H9 (cell line): ENCODE data around the gene MBTPS1. TPM values are rescaled to one million over a fixed set of nuclear protein-coding genes. Genes with fewer than 3 reads are reported as not detected.

Source experiments
- DNase-seq: peaks from one replicate; pipeline ENCODE4 v3.0.0-alpha.2; 2017
- H2AFZ ChIP-seq: one replicate; pipeline ENCODE4 v1.6.1; 2013; ENCODE audit warnings: mild to moderate bottlenecking, low read length, control low read depth, moderate library complexity
- H2AK5ac ChIP-seq: 2 replicates; pipeline ENCODE4 v1.6.1; 2013; ENCODE audit warnings: low read length, control low read depth, mixed read lengths; ENCODE audit not compliant: insufficient read length
- H2BK120ac ChIP-seq: one replicate; pipeline ENCODE4 v1.6.1; 2013; ENCODE audit warnings: low read depth, mild to moderate bottlenecking, low read length, control low read depth, inconsistent platforms; ENCODE audit not compliant: poor library complexity, severe bottlenecking
- H2BK12ac ChIP-seq: 2 replicates; pipeline ENCODE4 v1.6.1; 2013; ENCODE audit warnings: low read length, control low read depth, mixed read lengths, low read depth; ENCODE audit not compliant: insufficient read length
- H2BK15ac ChIP-seq: 2 replicates; pipeline ENCODE4 v1.6.1; 2013; ENCODE audit warnings: low read depth, low read length, control low read depth
- H2BK20ac ChIP-seq: one replicate; pipeline ENCODE4 v1.6.1; 2013; ENCODE audit warnings: low read depth, mild to moderate bottlenecking, low read length, control low read depth, inconsistent platforms; ENCODE audit not compliant: poor library complexity, severe bottlenecking
- H2BK5ac ChIP-seq: 2 replicates; pipeline ENCODE4 v1.6.1; 2013; ENCODE audit warnings: low read length, control low read depth, mixed read lengths; ENCODE audit not compliant: insufficient read length
- H3K14ac ChIP-seq: 2 replicates; pipeline ENCODE4 v1.6.1; 2013; ENCODE audit warnings: low read length, control low read depth; ENCODE audit not compliant: insufficient read depth
- H3K18ac ChIP-seq: 2 replicates; pipeline ENCODE4 v1.6.1; 2013; ENCODE audit warnings: low read depth, mild to moderate bottlenecking, mixed read lengths, low read length, control low read depth; ENCODE audit not compliant: insufficient read length
- H3K23ac ChIP-seq: 2 replicates; pipeline ENCODE4 v1.6.1; 2013; ENCODE audit warnings: low read length, control low read depth, mixed read lengths, low read depth; ENCODE audit not compliant: insufficient read length
- H3K23me2 ChIP-seq: 2 replicates; pipeline ENCODE4 v1.6.1; 2013; ENCODE audit warnings: low read depth, mild to moderate bottlenecking, mixed read lengths, low read length, control low read depth; ENCODE audit not compliant: insufficient read length, poor library complexity, severe bottlenecking
- H3K27ac ChIP-seq: 2 replicates; pipeline ENCODE4 v1.5.1; 2013; ENCODE audit warnings: low read length, control low read depth, mixed read lengths, low read depth; ENCODE audit not compliant: insufficient read length
- H3K27me3 ChIP-seq: 2 replicates; pipeline ENCODE4 v1.6.1; 2013; ENCODE audit warnings: low read length, control low read depth, inconsistent platforms; ENCODE audit not compliant: insufficient read depth
- H3K4ac ChIP-seq: 2 replicates; pipeline ENCODE4 v1.6.1; 2013; ENCODE audit warnings: low read depth, mild to moderate bottlenecking, control low read depth, inconsistent platforms, low read length, moderate library complexity
- H3K4me1 ChIP-seq: 2 replicates; pipeline ENCODE4 v1.6.1; 2013; ENCODE audit warnings: low read length, control low read depth, inconsistent platforms; ENCODE audit not compliant: insufficient read depth
- H3K4me2 ChIP-seq: 2 replicates; pipeline ENCODE4 v1.6.1; 2013; ENCODE audit warnings: low read length, control low read depth, mixed read lengths; ENCODE audit not compliant: insufficient read length, insufficient read depth
- H3K56ac ChIP-seq: 2 replicates; pipeline ENCODE4 v1.6.1; 2013; ENCODE audit warnings: low read depth, mild to moderate bottlenecking, mixed read lengths, low read length, control low read depth; ENCODE audit not compliant: insufficient read length
- H3K79me1 ChIP-seq: 2 replicates; pipeline ENCODE4 v1.6.1; 2013; ENCODE audit warnings: low read depth, mild to moderate bottlenecking, moderate library complexity, low read length, control low read depth, inconsistent platforms; ENCODE audit not compliant: insufficient read depth, poor library complexity, severe bottlenecking
- H3K79me2 ChIP-seq: 2 replicates; pipeline ENCODE4 v1.6.1; 2013; ENCODE audit warnings: low read length, control low read depth, inconsistent platforms; ENCODE audit not compliant: insufficient read depth
- H3K9ac ChIP-seq: 2 replicates; pipeline ENCODE4 v1.6.1; 2013; ENCODE audit warnings: low read length, control low read depth, mixed read lengths; ENCODE audit not compliant: insufficient read length; ENCODE audit errors: extremely low read depth
- H3K9me3 ChIP-seq: one replicate; pipeline ENCODE4 v1.6.1; 2013; ENCODE audit warnings: low read depth, low read length, inconsistent platforms; ENCODE audit not compliant: control insufficient read depth
- H3T11ph ChIP-seq: one replicate; pipeline ENCODE4 v1.6.1; 2013; ENCODE audit warnings: mild to moderate bottlenecking, low read length, control low read depth, inconsistent platforms
- H4K20me1 ChIP-seq: one replicate; pipeline ENCODE4 v1.6.1; 2013; ENCODE audit not compliant: control insufficient read depth, insufficient read length, insufficient read depth
- H4K5ac ChIP-seq: 2 replicates; pipeline ENCODE4 v1.6.1; 2013; ENCODE audit warnings: low read depth, mild to moderate bottlenecking, mixed read lengths, low read length, control low read depth; ENCODE audit not compliant: insufficient read length
- H4K8ac ChIP-seq: replicated peaks from 2 replicates; pipeline ENCODE4 v1.6.1; 2013; ENCODE audit warnings: low read length, control low read depth, mixed read lengths, low read depth; ENCODE audit not compliant: insufficient read length
- H4K91ac ChIP-seq: 2 replicates; pipeline ENCODE4 v1.6.1; 2013; ENCODE audit warnings: low read depth, mild to moderate bottlenecking, moderate library complexity, mixed read lengths, low read length, control low read depth; ENCODE audit not compliant: insufficient read length
- H3K27ac Mint-ChIP-seq, 3 experiments: 2 replicates in 2 of 3; 3 replicates in 1 of 3; pipeline ENCODE4 v1.8.0; 2020 to 2021; ENCODE audit warnings: mixed read lengths in 3 of 3, mild to moderate bottlenecking in 1 of 3, moderate library complexity in 1 of 3
- H3K27me3 Mint-ChIP-seq: 2 replicates; pipeline ENCODE4 v1.8.0; 2021; ENCODE audit warnings: low read depth, mild to moderate bottlenecking, moderate library complexity, mixed read lengths
- H3K36me3 Mint-ChIP-seq, 3 experiments: 2 replicates in 2 of 3; 3 replicates in 1 of 3; pipeline ENCODE4 v1.8.0; 2020 to 2021; ENCODE audit warnings: low read depth in 3 of 3, mixed read lengths in 3 of 3; ENCODE audit not compliant: insufficient read depth in 1 of 3
- H3K4me1 Mint-ChIP-seq, 2 experiments: 2 replicates each; pipeline ENCODE4 v1.8.0; 2020; ENCODE audit warnings: mixed read lengths in 2 of 2
- H3K4me3 Mint-ChIP-seq, 2 experiments: 2 replicates in 1 of 2; 3 replicates in 1 of 2; pipeline ENCODE4 v1.8.0; 2020 to 2021; ENCODE audit warnings: mild to moderate bottlenecking in 2 of 2, mixed read lengths in 2 of 2, moderate library complexity in 1 of 2
- H3K9me3 Mint-ChIP-seq, 2 experiments: 2 replicates in 1 of 2; 3 replicates in 1 of 2; pipeline ENCODE4 v1.8.0; 2020; ENCODE audit warnings: mild to moderate bottlenecking in 2 of 2, mixed read lengths in 2 of 2, moderate library complexity in 1 of 2
- CTCF ChIP-seq: fragments of 200-600 bp; sonication (generic); conservative IDR thresholded peaks from 3 replicates; pipeline ENCODE4 v1.8.0; 2021; ENCODE audit warnings: antibody characterized with exemption, mild to moderate bottlenecking
- WGBS: extraction: QIAGEN DNeasy Blood & Tissue Kit; methylation state at CpG from one replicate; pipeline ENCODE4 v1.1.7; 2013; ENCODE audit warnings: missing lambda C conversion rate, low lambda C conversion rate, mixed read lengths; ENCODE audit not compliant: insufficient read length; ENCODE audit errors: extremely low coverage; 5-methylcytosine and 5-hydroxymethylcytosine counted together
- total RNA-seq: library from RNA; stranded (reverse); gene quantifications from 2 replicates; pipeline ENCODE4 v1.2.1, GENCODE V29; 2021

Gene MBTPS1
- total RNA-seq, 1 experiment from 2014 or later, result 48.7 TPM

- H3K27me3 Mint-ChIP-seq, result no peaks in the 10 kb centered on the region
- Histone ChIP-seq H3K14ac (no peak overlapping the region), H4K91ac (no peak overlapping the region), H2BK20ac (no peak overlapping the region), H2BK120ac (no peak overlapping the region), H3K27me3 (no peaks in the 10 kb centered on the region), H3K4me2 (no peak overlapping the region), H4K8ac (no peak overlapping the region), H2BK12ac (no peak overlapping the region), H4K20me1 (no peaks in the 10 kb centered on the region), H3T11ph (no peak overlapping the region), H3K27ac (no peak overlapping the region), H3K56ac (no peak overlapping the region), H2BK5ac (no peak overlapping the region), H4K5ac (no peak overlapping the region), H3K4ac (no peak overlapping the region), H3K9ac (no peak overlapping the region), H3K4me1 (no peaks in the 10 kb centered on the region), H2AK5ac (no peak overlapping the region), H3K23ac (no peak overlapping the region), H2BK15ac (no peak overlapping the region), H3K18ac (no peak overlapping the region), H3K79me1 (peaks cover 6% of the 10 kb centered on the region), H3K23me2 (no peaks in the 10 kb centered on the region), H2AFZ (no peak overlapping the region), H3K79me2 (peaks cover 9% of the 10 kb centered on the region; the same call in 1 of the 2 replicates), H3K9me3 (no peaks in the 10 kb centered on the region)
- no peak overlapping the region for H3K4me3 Mint-ChIP-seq
- H3K9me3 Mint-ChIP-seq, result no peaks in the 10 kb centered on the region
- no CpG with 5 or more reads among the region's 3 CpGs for WGBS
- no peak for TF ChIP-seq CTCF
- no peak for DNase-seq
- peaks cover 5 to 6% of the 10 kb centered on the region in 2 experiments; a peak in 1 of 4 replicates for H3K4me1 Mint-ChIP-seq
- no peak overlapping the region; a peak in 1 of 7 replicates for H3K27ac Mint-ChIP-seq
- H3K36me3 Mint-ChIP-seq, result peaks cover 0 to 21% (median 0%) of the 10 kb centered on the region in 3 experiments; a peak in 4 of 7 replicates
Observed at GRCh38 chr16:84104231-84104630, 12.5 kb downstream of the MBTPS1 start.
